SK-N-SH (cell line): ENCODE measurements around the gene DENND5B. TPM values are rescaled to one million over a fixed set of nuclear protein-coding genes. Genes with fewer than 3 reads are reported as not detected.

Experiments used
- CTCF ChIA-PET: fragments of 300-600, 350-600 bp; formaldehyde crosslinking; extraction: SDS; loops from one replicate; lab custom pipeline; 2021; lab: Yijun Ruan, JAX
- POLR2A ChIA-PET: fragments of 350-600 bp; sonication (Branson Sonifier 250); formaldehyde crosslinking; extraction: SDS; loops from one replicate; lab custom pipeline; 2020; ENCODE audit warnings: antibody characterized with exemption, inconsistent platforms; lab: Yijun Ruan, JAX
- DNase-seq: peaks from one replicate; pipeline ENCODE4 v3.0.0; 2012
- H2AFZ ChIP-seq: fragments of 200-600 bp; sonication (generic); 2 replicates; pipeline ENCODE4 v1.8.1; 2016; ENCODE audit warnings: antibody characterized with exemption, mild to moderate bottlenecking, low read depth
- H3F3A ChIP-seq: fragments of 200-600 bp; sonication (generic); replicated peaks from 2 replicates; pipeline ENCODE3; 2016; ENCODE audit warnings: antibody characterized with exemption, mild to moderate bottlenecking; ENCODE audit not compliant: insufficient read depth
- H3K27ac ChIP-seq, 2 experiments: fragments of 200-500 bp in 1 of 2; fragments of 200-600 bp in 1 of 2; sonication (Bioruptor generic) in 1 of 2; sonication (generic), shearing (Covaris generic) in 1 of 2; 2 replicates each; pipeline versions ENCODE4 v1.5.1 to v1.6.1; 2014 to 2016; ENCODE audit warnings: low read depth in 2 of 2, inconsistent platforms in 1 of 2, low read length in 1 of 2, mild to moderate bottlenecking in 1 of 2, mixed read lengths in 1 of 2
- H3K27me3 ChIP-seq: fragments of 200-600 bp; sonication (generic), shearing (Covaris generic); 2 replicates; pipeline ENCODE4 v1.6.1; 2016; ENCODE audit warnings: mixed run types; ENCODE audit not compliant: insufficient read depth
- H3K36me3 ChIP-seq, 2 experiments: fragments of 200-500 bp in 1 of 2; fragments of 200-600 bp in 1 of 2; sonication (Bioruptor generic) in 1 of 2; sonication (generic) in 1 of 2; replicated peaks in 1 of 2; 2 replicates each; pipeline versions ENCODE3 to v1.5.1; 2014 to 2016; ENCODE audit warnings: low read length in 1 of 2, mild to moderate bottlenecking in 1 of 2; ENCODE audit not compliant: insufficient read depth in 2 of 2, control insufficient read depth in 1 of 2
- H3K4me1 ChIP-seq, 2 experiments: fragments of 200-500 bp in 1 of 2; fragments of 200-600 bp in 1 of 2; sonication (Bioruptor generic) in 1 of 2; sonication (generic), shearing (Covaris generic) in 1 of 2; 2 replicates each; pipeline versions ENCODE4 v1.5.1 to v1.6.1; 2014 to 2016; ENCODE audit warnings: low read depth in 1 of 2, low read length in 1 of 2, mixed run types in 1 of 2; ENCODE audit not compliant: insufficient read depth in 2 of 2, control insufficient read depth in 1 of 2
- H3K4me2 ChIP-seq: fragments of 200-600 bp; sonication (generic), shearing (Covaris generic); 2 replicates; pipeline ENCODE4 v1.6.1; 2017; ENCODE audit warnings: mixed run types
- H3K4me3 ChIP-seq, 2 experiments: fragments of 200-500 bp in 1 of 2; fragments of 200-600 bp in 1 of 2; sonication (Bioruptor generic) in 1 of 2; sonication (generic), shearing (Covaris generic) in 1 of 2; 2 replicates each; pipeline versions ENCODE4 v1.5.1 to v1.8.1; 2014 to 2016; ENCODE audit warnings: low read depth in 2 of 2, inconsistent platforms in 1 of 2, low read length in 1 of 2, mild to moderate bottlenecking in 1 of 2, mixed read lengths in 1 of 2, moderate library complexity in 1 of 2
- H3K79me2 ChIP-seq: fragments of 200-600 bp; sonication (generic); 2 replicates; pipeline ENCODE4 v1.8.1; 2017; ENCODE audit warnings: mild to moderate bottlenecking; ENCODE audit not compliant: insufficient read depth
- H3K9ac ChIP-seq: fragments of 200-600 bp; sonication (generic); 2 replicates; pipeline ENCODE4 v1.6.1; 2017; ENCODE audit warnings: mixed run types
- H3K9me2 ChIP-seq: fragments of 200-600 bp; sonication (generic); 2 replicates; pipeline ENCODE4 v1.6.1; 2017; ENCODE audit warnings: mixed run types
- H3K9me3 ChIP-seq: fragments of 200-600 bp; sonication (generic); 2 replicates; pipeline ENCODE4 v1.6.1; 2017; ENCODE audit warnings: mixed run types, mild to moderate bottlenecking, moderate library complexity
- H4K20me1 ChIP-seq: fragments of 200-600 bp; sonication (generic); 2 replicates; pipeline ENCODE4 v1.6.1; 2017; ENCODE audit warnings: mild to moderate bottlenecking, mixed run types; ENCODE audit not compliant: insufficient read depth
- EP300 ChIP-seq, 2 experiments: IDR thresholded peaks; 2 replicates each; pipeline versions ENCODE4 v1.4.0 to v1.6.1; 2012; ENCODE audit warnings: borderline replicate concordance in 1 of 2, low read depth in 1 of 2, low read length in 1 of 2
- FOXM1 ChIP-seq: IDR thresholded peaks from 2 replicates; pipeline ENCODE4 v1.4.0; 2012; ENCODE audit warnings: low read depth, mild to moderate bottlenecking
- GABPA ChIP-seq: IDR thresholded peaks from 2 replicates; pipeline ENCODE4 v1.4.0; 2012; ENCODE audit warnings: low read depth, mild to moderate bottlenecking
- JUND ChIP-seq: IDR thresholded peaks from 2 replicates; pipeline ENCODE4 v1.4.0; 2012
- MEF2A ChIP-seq: IDR thresholded peaks from 2 replicates; pipeline ENCODE4 v1.4.0; 2012; ENCODE audit warnings: low read depth, borderline replicate concordance
- MXI1 ChIP-seq: IDR thresholded peaks from 2 replicates; pipeline ENCODE4 v1.6.1; 2012; ENCODE audit warnings: mild to moderate bottlenecking, low read depth, low read length, improper control_type of control experiment
- POLR2AphosphoS5 ChIP-seq: IDR thresholded peaks from 2 replicates; pipeline ENCODE4 v1.6.1; 2012; ENCODE audit warnings: low read depth, low read length
- RAD21 ChIP-seq: IDR thresholded peaks from 2 replicates; pipeline ENCODE4 v1.6.1; 2012; ENCODE audit warnings: mild to moderate bottlenecking, low read length
- RCOR1 ChIP-seq: fragments of 150-350 bp; IDR thresholded peaks from 2 replicates; pipeline ENCODE4 v1.6.1; 2017; ENCODE audit warnings: antibody characterized with exemption, low read length
- RFX5 ChIP-seq: IDR thresholded peaks from 2 replicates; pipeline ENCODE4 v1.6.1; 2012; ENCODE audit warnings: mild to moderate bottlenecking, improper control_type of control experiment, low read length
- RXRA ChIP-seq: IDR thresholded peaks from 2 replicates; pipeline ENCODE4 v1.4.0; 2012; ENCODE audit warnings: low read depth, mild to moderate bottlenecking, borderline replicate concordance
- SMC3 ChIP-seq: IDR thresholded peaks from 2 replicates; pipeline ENCODE4 v1.6.1; 2012; ENCODE audit warnings: low read depth, low read length, improper control_type of control experiment
- TAF1 ChIP-seq: IDR thresholded peaks from 2 replicates; pipeline ENCODE4 v1.6.1; 2012; ENCODE audit warnings: low read depth, mild to moderate bottlenecking, low read length, moderate library complexity, borderline replicate concordance
- TCF12 ChIP-seq: IDR thresholded peaks from 2 replicates; pipeline ENCODE4 v1.4.0; 2012
- WGBS: methylation state at CpG from one replicate; pipeline ENCODE4 v1.1.6; 2017; ENCODE audit warnings: low lambda C conversion rate; 5-methylcytosine and 5-hydroxymethylcytosine counted together
- polyA plus RNA-seq, 3 experiments: library from polyadenylated mRNA; depleted of rRNA; stranded (reverse); fragments of >200 nt; gene quantifications; 2 replicates each; pipeline ENCODE4 v1.2.3, GENCODE V29; 2012
- TF ChIP-seq, protein P1 (sequence below): IDR thresholded peaks from 2 replicates; pipeline ENCODE4 v1.6.1; 2012; ENCODE audit warnings: mild to moderate bottlenecking, low read depth, low read length, moderate library complexity
- TF ChIP-seq, protein P2 (sequence below): IDR thresholded peaks from 2 replicates; pipeline ENCODE4 v1.4.0; 2012; ENCODE audit warnings: low read depth, borderline replicate concordance
- TF ChIP-seq, protein P3 (sequence below): fragments of 150-350 bp; IDR thresholded peaks from 2 replicates; pipeline ENCODE4 v1.6.1; 2017; ENCODE audit warnings: antibody characterized with exemption, low read length, low read depth, borderline replicate concordance
- TF ChIP-seq, protein P4 (sequence below): IDR thresholded peaks from 2 replicates; pipeline ENCODE4; 2012

The DENND5B gene
- polyA plus RNA-seq, 1 of the 3 experiments (the other 2 are of a cell fraction): 5.3 TPM

DNA sequence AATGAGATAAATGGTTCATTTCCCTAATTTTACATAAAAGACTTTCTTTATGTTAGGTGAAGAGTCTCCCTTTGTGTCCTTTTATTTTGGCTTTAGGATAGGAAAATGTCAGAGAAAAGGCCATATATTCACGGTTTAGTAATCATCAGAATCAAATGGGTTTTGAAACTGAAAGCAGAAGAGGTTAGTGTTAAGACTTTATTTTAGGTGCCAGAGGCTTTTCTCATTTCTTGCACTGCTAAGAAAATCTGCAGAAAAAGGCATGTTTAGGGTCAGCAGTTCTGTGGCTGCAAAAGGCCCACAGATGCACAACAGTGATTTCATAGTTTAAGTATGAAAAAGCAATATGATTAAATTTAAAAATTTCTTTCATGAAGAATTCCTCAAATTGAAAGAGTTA is 184.6 kb downstream of the DENND5B start:
- H3F3A ChIP-seq: no peaks in the 10 kb centered on the region
- no peak for DNase-seq
- POLR2A ChIA-PET: no interaction called here

DNA sequence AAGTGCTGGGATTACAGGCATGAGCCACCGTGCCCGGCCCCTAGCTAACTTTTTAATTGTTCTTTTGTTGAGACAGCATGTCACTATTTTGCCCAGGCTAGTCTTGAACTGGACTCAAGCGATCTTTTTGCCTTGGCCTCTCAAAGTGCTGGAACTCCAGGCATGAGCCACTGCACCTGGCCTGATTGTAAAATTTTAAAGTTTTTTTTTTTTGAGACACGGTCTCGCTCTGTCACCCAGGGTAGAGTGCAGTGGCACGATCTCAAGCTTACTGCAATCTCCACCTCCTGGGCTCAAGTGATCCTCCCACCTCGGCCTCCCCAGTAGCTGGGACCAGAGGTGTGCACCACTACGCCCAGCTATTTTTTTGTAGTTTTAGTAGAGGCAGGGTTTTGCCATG is 185.9 kb downstream of the DENND5B start:
- Histone ChIP-seq H3K9ac (no peak overlapping the region), H3K36me3 (peaks cover 6 to 13% of the 10 kb centered on the region in 2 experiments), H3K27ac (no peak overlapping the region), H3K9me2 (no peaks in the 10 kb centered on the region), H2AFZ (no peak overlapping the region), H3K27me3 (no peaks in the 10 kb centered on the region), H4K20me1 (no peaks in the 10 kb centered on the region), H3K4me1 (no peaks in the 10 kb centered on the region), H3K79me2 (no peaks in the 10 kb centered on the region), H3K4me2 (no peak overlapping the region), H3K4me3 (no peak overlapping the region), H3F3A (no peaks in the 10 kb centered on the region), H3K9me3 (no peaks in the 10 kb centered on the region)
- TF ChIP-seq RFX5: no peak
- TF ChIP-seq, protein P1, sequence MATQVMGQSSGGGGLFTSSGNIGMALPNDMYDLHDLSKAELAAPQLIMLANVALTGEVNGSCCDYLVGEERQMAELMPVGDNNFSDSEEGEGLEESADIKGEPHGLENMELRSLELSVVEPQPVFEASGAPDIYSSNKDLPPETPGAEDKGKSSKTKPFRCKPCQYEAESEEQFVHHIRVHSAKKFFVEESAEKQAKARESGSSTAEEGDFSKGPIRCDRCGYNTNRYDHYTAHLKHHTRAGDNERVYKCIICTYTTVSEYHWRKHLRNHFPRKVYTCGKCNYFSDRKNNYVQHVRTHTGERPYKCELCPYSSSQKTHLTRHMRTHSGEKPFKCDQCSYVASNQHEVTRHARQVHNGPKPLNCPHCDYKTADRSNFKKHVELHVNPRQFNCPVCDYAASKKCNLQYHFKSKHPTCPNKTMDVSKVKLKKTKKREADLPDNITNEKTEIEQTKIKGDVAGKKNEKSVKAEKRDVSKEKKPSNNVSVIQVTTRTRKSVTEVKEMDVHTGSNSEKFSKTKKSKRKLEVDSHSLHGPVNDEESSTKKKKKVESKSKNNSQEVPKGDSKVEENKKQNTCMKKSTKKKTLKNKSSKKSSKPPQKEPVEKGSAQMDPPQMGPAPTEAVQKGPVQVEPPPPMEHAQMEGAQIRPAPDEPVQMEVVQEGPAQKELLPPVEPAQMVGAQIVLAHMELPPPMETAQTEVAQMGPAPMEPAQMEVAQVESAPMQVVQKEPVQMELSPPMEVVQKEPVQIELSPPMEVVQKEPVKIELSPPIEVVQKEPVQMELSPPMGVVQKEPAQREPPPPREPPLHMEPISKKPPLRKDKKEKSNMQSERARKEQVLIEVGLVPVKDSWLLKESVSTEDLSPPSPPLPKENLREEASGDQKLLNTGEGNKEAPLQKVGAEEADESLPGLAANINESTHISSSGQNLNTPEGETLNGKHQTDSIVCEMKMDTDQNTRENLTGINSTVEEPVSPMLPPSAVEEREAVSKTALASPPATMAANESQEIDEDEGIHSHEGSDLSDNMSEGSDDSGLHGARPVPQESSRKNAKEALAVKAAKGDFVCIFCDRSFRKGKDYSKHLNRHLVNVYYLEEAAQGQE: no peak
- no peak for TF ChIP-seq TCF12
- CTCF ChIA-PET: interaction anchor here (0.6 to 2.8 kb wide), 5 partner anchors 10 to 1298 kb away, joined by 3 to 24 read pairs (median 3); no protein-coding TSS in a partner anchor
- WGBS: 93% methylated on average over 8 of the region's 8 CpGs
- POLR2A ChIA-PET: interaction anchor here (0.7 kb wide), 1 partner anchor 179 kb away, joined by 3 read pairs; no protein-coding TSS in a partner anchor
- no peak for DNase-seq

More for the DNA sequence above, 184.6 kb downstream of the DENND5B start:
- CTCF ChIA-PET: no interaction called here
- H3K9ac ChIP-seq: no peak overlapping the region
- no peaks in the 10 kb centered on the region for H3K9me3 ChIP-seq
- no peaks in the 10 kb centered on the region for H4K20me1 ChIP-seq
- 85% methylated on average over 1 of the region's 1 CpG for WGBS
- no peak overlapping the region for H2AFZ ChIP-seq
- no peaks in the 10 kb centered on the region for H3K79me2 ChIP-seq
- no peaks in the 10 kb centered on the region for H3K4me1 ChIP-seq
- H3K36me3 ChIP-seq: peaks cover 6 to 7% of the 10 kb centered on the region in 2 experiments
- H3K4me3 ChIP-seq: no peak overlapping the region
- TF ChIP-seq, protein P2, sequence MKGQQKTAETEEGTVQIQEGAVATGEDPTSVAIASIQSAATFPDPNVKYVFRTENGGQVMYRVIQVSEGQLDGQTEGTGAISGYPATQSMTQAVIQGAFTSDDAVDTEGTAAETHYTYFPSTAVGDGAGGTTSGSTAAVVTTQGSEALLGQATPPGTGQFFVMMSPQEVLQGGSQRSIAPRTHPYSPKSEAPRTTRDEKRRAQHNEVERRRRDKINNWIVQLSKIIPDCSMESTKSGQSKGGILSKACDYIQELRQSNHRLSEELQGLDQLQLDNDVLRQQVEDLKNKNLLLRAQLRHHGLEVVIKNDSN: no peak
- TF ChIP-seq MEF2A (no peak), POLR2AphosphoS5 (no peak), MXI1 (no peak), TAF1 (no peak), FOXM1 (no peak), RAD21 (no peak), RXRA (no peak), JUND (no peak), RCOR1 (no peak), SMC3 (no peak), EP300 (IDR thresholded peaks at IDR 0.05; ENCODE audit: borderline replicate concordance in 1 of 2, low read depth in 1 of 2, low read length in 1 of 2) (no peak), GABPA (no peak), TCF12 (no peak), RFX5 (no peak)
- TF ChIP-seq, protein P3, sequence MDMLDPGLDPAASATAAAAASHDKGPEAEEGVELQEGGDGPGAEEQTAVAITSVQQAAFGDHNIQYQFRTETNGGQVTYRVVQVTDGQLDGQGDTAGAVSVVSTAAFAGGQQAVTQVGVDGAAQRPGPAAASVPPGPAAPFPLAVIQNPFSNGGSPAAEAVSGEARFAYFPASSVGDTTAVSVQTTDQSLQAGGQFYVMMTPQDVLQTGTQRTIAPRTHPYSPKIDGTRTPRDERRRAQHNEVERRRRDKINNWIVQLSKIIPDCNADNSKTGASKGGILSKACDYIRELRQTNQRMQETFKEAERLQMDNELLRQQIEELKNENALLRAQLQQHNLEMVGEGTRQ: no peak
- TF ChIP-seq, protein P4, sequence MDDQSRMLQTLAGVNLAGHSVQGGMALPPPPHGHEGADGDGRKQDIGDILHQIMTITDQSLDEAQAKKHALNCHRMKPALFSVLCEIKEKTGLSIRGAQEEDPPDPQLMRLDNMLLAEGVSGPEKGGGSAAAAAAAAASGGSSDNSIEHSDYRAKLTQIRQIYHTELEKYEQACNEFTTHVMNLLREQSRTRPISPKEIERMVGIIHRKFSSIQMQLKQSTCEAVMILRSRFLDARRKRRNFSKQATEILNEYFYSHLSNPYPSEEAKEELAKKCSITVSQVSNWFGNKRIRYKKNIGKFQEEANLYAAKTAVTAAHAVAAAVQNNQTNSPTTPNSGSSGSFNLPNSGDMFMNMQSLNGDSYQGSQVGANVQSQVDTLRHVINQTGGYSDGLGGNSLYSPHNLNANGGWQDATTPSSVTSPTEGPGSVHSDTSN: no peak
- TF ChIP-seq, all 33 proteins: peak for 0
- no peak overlapping the region for H3K27ac ChIP-seq
- H3K4me2 ChIP-seq: no peak overlapping the region
- no peaks in the 10 kb centered on the region for H3K27me3 ChIP-seq
- H3K9me2 ChIP-seq: no peaks in the 10 kb centered on the region
